RWPE2 (cell line): ENCODE data around the gene OBP2B.
A peak's percentile ranks its signal among the peaks of the same experiment; 100 is the strongest.
"Not testable (repeated sequence)": the region's sequence is repeated elsewhere in the genome, so short reads cannot be mapped to it uniquely, and the experiment has no call there.

ENCODE experiments used
- ATAC-seq: fragments of 200-7000 bp; cut with Tn5 transposase; 3 replicates; pipeline ENCODE4 v1.9.1; 2021; ENCODE audit warnings: low read depth
- DNase-seq: peaks from one replicate; pipeline ENCODE4 v3.0.0-alpha.2; 2020; ENCODE audit warnings: low spot score
- H3K27ac ChIP-seq: fragments of 450-650 bp; 2 replicates; pipeline ENCODE4 v1.5.1; 2017; ENCODE audit warnings: mild to moderate bottlenecking; ENCODE audit not compliant: poor library complexity, severe bottlenecking
- H3K27me3 ChIP-seq: fragments of 250-450 bp; sonication (Bioruptor Pico); 2 replicates; pipeline ENCODE4 v1.5.1; 2021; ENCODE audit warnings: mild to moderate bottlenecking, moderate library complexity; ENCODE audit not compliant: insufficient read depth, poor library complexity, severe bottlenecking
- H3K36me3 ChIP-seq: fragments of 250-450 bp; sonication (Bioruptor Pico); 2 replicates; pipeline ENCODE4 v1.5.1; 2020; ENCODE audit warnings: low read depth, mild to moderate bottlenecking, moderate library complexity
- H3K4me1 ChIP-seq: fragments of 250-450 bp; sonication (Bioruptor Pico); 2 replicates; pipeline ENCODE4 v1.5.1; 2021; ENCODE audit warnings: mild to moderate bottlenecking, moderate library complexity; ENCODE audit not compliant: insufficient read depth, poor library complexity, severe bottlenecking
- H3K4me3 ChIP-seq: fragments of 250-450 bp; sonication (Bioruptor Pico); 2 replicates; pipeline ENCODE4 v1.5.1; 2021; ENCODE audit warnings: mild to moderate bottlenecking, moderate library complexity; ENCODE audit not compliant: severe bottlenecking
- H3K9me3 ChIP-seq: fragments of 250-450 bp; sonication (Bioruptor Pico); 2 replicates; pipeline ENCODE4 v1.5.1; 2021; ENCODE audit warnings: mild to moderate bottlenecking, moderate library complexity; ENCODE audit not compliant: severe bottlenecking
- TF ChIP-seq, protein P1 (sequence below): fragments of 450-650 bp; IDR thresholded peaks from one replicate; pipeline ENCODE4 v1.5.1; 2017; ENCODE audit warnings: mild to moderate bottlenecking, moderate library complexity; ENCODE audit not compliant: poor library complexity, severe bottlenecking

The OBP2B gene

DNA sequence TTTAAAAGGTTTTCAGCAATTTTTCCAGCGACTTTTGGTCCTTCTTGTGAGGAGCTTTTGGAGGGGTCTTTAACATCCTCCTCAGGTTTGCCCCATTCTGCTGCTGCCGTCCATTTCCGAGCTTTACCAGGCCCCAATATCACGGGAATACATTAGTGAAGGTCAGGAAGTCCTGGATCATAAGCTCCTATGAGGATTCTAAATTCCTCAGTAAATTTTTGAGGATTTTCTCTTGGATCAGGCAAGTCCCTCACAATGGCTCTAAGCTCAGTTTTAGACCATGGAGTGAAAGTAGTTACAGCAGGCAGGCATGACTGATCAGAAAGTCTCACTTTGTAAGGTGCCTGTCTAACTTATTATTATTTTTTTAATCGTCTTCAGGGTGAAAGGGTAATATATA lies 28.1 kb downstream of the OBP2B start:
- no peak for ATAC-seq
- TF ChIP-seq, protein P1, sequence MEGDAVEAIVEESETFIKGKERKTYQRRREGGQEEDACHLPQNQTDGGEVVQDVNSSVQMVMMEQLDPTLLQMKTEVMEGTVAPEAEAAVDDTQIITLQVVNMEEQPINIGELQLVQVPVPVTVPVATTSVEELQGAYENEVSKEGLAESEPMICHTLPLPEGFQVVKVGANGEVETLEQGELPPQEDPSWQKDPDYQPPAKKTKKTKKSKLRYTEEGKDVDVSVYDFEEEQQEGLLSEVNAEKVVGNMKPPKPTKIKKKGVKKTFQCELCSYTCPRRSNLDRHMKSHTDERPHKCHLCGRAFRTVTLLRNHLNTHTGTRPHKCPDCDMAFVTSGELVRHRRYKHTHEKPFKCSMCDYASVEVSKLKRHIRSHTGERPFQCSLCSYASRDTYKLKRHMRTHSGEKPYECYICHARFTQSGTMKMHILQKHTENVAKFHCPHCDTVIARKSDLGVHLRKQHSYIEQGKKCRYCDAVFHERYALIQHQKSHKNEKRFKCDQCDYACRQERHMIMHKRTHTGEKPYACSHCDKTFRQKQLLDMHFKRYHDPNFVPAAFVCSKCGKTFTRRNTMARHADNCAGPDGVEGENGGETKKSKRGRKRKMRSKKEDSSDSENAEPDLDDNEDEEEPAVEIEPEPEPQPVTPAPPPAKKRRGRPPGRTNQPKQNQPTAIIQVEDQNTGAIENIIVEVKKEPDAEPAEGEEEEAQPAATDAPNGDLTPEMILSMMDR = no peak
- DNase-seq = no peak
- no peak overlapping the region for H3K4me3 ChIP-seq
- no peaks in the 10 kb centered on the region for H3K4me1 ChIP-seq
- no peaks in the 10 kb centered on the region for H3K9me3 ChIP-seq
- H3K27me3 ChIP-seq = peaks cover 32% of the 10 kb centered on the region
- no peak overlapping the region for H3K27ac ChIP-seq
- H3K36me3 ChIP-seq = no peaks in the 10 kb centered on the region

DNA sequence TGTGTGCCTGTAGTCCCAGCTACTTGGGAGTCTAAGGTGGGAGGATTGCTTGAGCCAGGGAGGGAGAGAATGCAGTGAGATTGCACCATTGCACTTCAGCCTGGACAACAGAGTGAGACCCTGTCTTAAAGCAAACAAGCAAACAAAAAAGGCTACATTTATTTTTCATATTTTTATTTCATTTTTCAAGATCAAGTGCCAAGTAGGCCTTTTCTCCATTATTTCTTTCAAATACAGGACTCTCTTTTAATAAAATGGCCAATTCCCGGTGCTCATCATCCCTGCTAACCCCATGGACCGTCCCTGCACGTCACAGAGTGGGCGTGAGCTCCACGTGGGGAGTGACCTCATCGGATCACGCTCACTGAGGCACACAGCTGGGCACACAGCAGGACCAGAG lies 36.0 kb downstream of the OBP2B start:
- Histone ChIP-seq H3K36me3 (no peaks in the 10 kb centered on the region), H3K4me1 (no peaks in the 10 kb centered on the region), H3K27me3 (peaks cover 14% of the 10 kb centered on the region), H3K4me3 (no peak overlapping the region), H3K27ac (no peak overlapping the region), H3K9me3 (no peaks in the 10 kb centered on the region)
- no peak for ATAC-seq
- TF ChIP-seq, protein P1 = no peak
- no peak for DNase-seq

DNA sequence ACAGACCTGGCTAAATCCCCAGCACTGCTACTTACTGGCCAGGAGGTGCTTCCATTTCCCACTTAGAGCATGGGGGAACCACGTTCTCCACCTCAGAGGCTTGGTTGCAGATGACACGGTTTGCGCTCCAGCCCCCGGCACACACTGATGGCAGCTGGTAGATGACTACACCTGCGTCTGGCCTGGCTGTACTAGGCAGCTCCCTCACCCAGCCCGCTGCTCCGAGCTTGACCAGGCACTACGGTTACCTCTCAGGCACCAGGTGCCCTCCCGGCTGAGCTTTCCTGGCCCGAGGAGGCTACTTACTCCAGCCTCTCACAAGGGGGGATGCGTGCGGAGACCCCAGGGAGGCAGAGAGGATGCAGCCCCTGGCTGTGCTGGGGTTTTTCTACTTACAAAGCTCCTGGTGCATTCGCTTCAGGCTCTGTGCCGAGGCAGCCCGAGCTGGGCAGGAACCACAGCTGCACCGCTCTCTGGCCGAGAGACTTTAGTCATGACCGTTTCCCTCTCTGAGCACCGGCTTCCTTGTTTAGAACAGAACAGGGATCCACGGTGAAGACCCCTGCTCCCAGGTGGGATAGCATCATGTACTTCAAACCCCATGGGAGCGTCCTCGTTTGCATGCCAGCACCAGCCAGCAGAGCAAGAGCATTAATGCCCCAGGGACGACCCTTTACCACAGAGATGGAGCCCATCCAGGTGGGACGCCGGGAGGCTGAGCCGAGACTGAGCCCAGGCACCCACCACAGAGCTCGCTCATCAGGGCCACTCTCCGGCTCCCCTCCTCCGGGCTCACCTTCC lies 37.7 kb downstream of the OBP2B start:
- peaks cover 9% of the 10 kb centered on the region for H3K27me3 ChIP-seq
- TF ChIP-seq, protein P1 = no peak
- H3K27ac ChIP-seq = no peak overlapping the region
- no peak overlapping the region for H3K4me3 ChIP-seq
- ATAC-seq = no peak
- no peak for DNase-seq
- no peaks in the 10 kb centered on the region for H3K9me3 ChIP-seq
- H3K4me1 ChIP-seq = no peaks in the 10 kb centered on the region
- no peaks in the 10 kb centered on the region for H3K36me3 ChIP-seq

DNA sequence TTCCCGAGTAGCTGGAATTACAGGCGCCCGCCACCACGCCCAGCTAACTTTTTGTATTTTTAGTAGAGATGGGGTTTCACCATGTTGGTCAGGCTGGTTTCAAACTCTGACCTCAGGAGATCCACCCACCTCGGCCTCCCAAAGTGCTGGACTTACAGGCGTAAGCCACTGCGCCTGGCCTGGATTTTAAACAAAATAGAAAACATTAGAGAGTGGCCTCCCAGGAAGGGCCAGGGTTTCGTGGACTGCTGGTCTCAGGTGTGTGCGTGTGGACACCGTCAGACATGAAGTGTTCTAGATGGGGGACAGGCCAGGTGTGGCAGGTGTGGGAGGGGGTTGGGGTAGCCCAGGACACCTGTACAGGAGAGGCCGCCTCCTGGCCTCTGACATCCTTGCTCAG lies 38.3 kb downstream of the OBP2B start:
- H3K36me3 ChIP-seq = no peaks in the 10 kb centered on the region
- H3K9me3 ChIP-seq = no peaks in the 10 kb centered on the region
- TF ChIP-seq, protein P1 = no peak
- H3K4me1 ChIP-seq = no peaks in the 10 kb centered on the region
- peaks cover 9% of the 10 kb centered on the region for H3K27me3 ChIP-seq
- no peak overlapping the region for H3K4me3 ChIP-seq
- H3K27ac ChIP-seq = no peak overlapping the region
- ATAC-seq (0 out of 3 replicates have a peak, but pooled peaks have one; percentile 14), DNase-seq (no peak)

- H3K4me3 ChIP-seq, H3K9me3 ChIP-seq, H3K4me1 ChIP-seq, ATAC-seq, H3K36me3 ChIP-seq, DNase-seq, H3K27me3 ChIP-seq, H3K27ac ChIP-seq: not testable (repeated sequence)
Observed at GRCh38 chr9:133169687-133170086, 39.4 kb downstream of the OBP2B start.
